ENCODE data around the gene ZCCHC7. TPM values are rescaled to one million over a fixed set of nuclear protein-coding genes. Genes with fewer than 3 reads are reported as not detected.
"Not testable (repeated sequence)": the region's sequence is repeated elsewhere in the genome, so short reads cannot be mapped to it uniquely, and the experiment has no call there.

ZCCHC7 gene
- total RNA-seq, 1 experiment from 2014 or later = 27.9 TPM

DNA sequence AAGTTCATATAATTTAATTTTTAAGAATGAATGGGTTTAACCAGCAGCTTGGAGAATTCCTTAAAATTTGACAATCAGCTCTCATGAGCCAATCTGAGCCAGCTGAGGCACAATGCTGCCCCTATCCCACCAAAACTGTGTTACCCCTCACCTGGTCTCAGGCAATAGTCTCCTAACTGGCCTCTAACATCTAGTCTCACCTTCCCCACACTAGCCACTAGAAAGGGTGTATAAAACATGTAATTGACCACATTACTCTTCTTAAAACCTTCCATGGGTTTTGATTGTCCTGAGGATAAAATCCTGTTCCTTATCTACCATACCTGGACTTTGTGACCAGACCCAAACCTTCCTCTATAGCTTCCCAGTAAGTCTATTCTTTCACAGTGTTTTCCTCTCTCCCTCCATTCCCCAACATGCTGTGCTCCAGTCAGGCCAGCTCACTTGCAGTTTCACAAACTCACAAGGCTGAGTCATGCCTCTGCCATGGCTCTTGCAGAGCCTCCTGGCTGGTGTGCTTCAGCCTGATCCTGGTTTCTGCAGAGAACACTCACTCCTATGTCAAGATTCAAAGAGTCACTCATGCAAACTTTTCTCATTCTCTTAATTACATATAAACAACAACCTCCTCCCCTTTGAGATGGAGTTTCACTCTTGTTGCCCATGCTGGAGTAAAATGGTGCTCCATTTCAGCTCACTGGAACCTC lies 16.0 kb upstream of the ZCCHC7 start:
- H3K36me3 ChIP-seq (ENCODE audit: insufficient read depth, low read length, poor library complexity, severe bottlenecking) = no peaks in the 10 kb centered on the region
- peak overlapping the region; percentile 13 for H3K27ac ChIP-seq (ENCODE audit: low read depth, low read length, poor library complexity, severe bottlenecking)
- no peak for DNase-seq (ENCODE audit: low spot score)
- ChIA-PET CTCF (no interaction called here), POLR2A (ENCODE audit: low non-redundant PET) (no interaction called here)
- no peak overlapping the region for H3K4me3 ChIP-seq (ENCODE audit: low read depth, low read length, poor library complexity, severe bottlenecking)
- TF ChIP-seq, protein P1, sequence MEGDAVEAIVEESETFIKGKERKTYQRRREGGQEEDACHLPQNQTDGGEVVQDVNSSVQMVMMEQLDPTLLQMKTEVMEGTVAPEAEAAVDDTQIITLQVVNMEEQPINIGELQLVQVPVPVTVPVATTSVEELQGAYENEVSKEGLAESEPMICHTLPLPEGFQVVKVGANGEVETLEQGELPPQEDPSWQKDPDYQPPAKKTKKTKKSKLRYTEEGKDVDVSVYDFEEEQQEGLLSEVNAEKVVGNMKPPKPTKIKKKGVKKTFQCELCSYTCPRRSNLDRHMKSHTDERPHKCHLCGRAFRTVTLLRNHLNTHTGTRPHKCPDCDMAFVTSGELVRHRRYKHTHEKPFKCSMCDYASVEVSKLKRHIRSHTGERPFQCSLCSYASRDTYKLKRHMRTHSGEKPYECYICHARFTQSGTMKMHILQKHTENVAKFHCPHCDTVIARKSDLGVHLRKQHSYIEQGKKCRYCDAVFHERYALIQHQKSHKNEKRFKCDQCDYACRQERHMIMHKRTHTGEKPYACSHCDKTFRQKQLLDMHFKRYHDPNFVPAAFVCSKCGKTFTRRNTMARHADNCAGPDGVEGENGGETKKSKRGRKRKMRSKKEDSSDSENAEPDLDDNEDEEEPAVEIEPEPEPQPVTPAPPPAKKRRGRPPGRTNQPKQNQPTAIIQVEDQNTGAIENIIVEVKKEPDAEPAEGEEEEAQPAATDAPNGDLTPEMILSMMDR (conservative IDR thresholded peaks at IDR 0.05; ENCODE audit: low read depth, low read length) = no peak
- TF ChIP-seq EZH2 (IDR thresholded peaks at IDR 0.05; ENCODE audit: borderline replicate concordance, low read depth, low read length, poor library complexity, severe bottlenecking) = no peak
- H3K9me3 ChIP-seq (ENCODE audit: low read depth, low read length, poor library complexity, severe bottlenecking) = no peaks in the 10 kb centered on the region
- BruUV-seq (replicated peaks) = no TSS peak
- H3K4me1 ChIP-seq (ENCODE audit: insufficient read depth, low read length, poor library complexity, severe bottlenecking) = peaks cover 13% of the 10 kb centered on the region
- intact Hi-C loops (cut with micrococcal nuclease; ENCODE audit: unreplicated experiment) = no loop called here
- H3K27me3 ChIP-seq (replicated peaks; ENCODE audit: insufficient read depth, low read depth, low read length, poor library complexity) = no peaks in the 10 kb centered on the region

DNA sequence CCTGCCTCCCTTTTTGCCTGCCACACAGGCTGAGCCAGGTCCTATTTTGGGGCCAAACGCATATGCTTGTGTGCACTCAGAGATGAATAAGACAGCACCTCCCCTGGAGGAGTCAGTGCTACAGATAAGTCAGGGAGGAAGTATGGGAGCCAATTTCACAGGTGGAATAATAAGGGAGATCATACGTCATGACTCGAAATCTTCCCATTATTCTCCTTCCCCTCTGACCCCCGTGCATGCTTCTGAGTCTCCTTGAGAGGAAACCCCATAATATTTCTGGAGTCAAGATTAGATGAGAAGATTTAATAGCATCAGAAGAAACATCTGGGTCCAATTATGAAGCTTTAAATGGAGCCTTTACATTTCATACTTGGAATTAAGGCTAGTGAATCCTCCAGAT lies 15.1 kb upstream of the ZCCHC7 start:
- Histone ChIP-seq H3K4me1 (ENCODE audit: insufficient read depth, low read length, poor library complexity, severe bottlenecking) (peaks cover 13% of the 10 kb centered on the region), H3K27ac (ENCODE audit: low read depth, low read length, poor library complexity, severe bottlenecking) (peak overlapping the region; percentile 48), H3K27me3 (replicated peaks; ENCODE audit: insufficient read depth, low read depth, low read length, poor library complexity) (no peaks in the 10 kb centered on the region), H3K4me3 (ENCODE audit: low read depth, low read length, poor library complexity, severe bottlenecking) (no peak overlapping the region), H3K9me3 (ENCODE audit: low read depth, low read length, poor library complexity, severe bottlenecking) (no peaks in the 10 kb centered on the region), H3K36me3 (ENCODE audit: insufficient read depth, low read length, poor library complexity, severe bottlenecking) (no peaks in the 10 kb centered on the region)
- CTCF ChIA-PET = no interaction called here
- intact Hi-C loops (cut with micrococcal nuclease; ENCODE audit: unreplicated experiment) = no loop called here
- DNase-seq (ENCODE audit: low spot score) = peak; percentile 52
- POLR2A ChIA-PET (ENCODE audit: low non-redundant PET) = no interaction called here
- TF ChIP-seq, protein P1 (conservative IDR thresholded peaks at IDR 0.05; ENCODE audit: low read depth, low read length) = no peak
- TF ChIP-seq EZH2 (IDR thresholded peaks at IDR 0.05; ENCODE audit: borderline replicate concordance, low read depth, low read length, poor library complexity, severe bottlenecking) = no peak
- no TSS peak for BruUV-seq (replicated peaks)

DNA sequence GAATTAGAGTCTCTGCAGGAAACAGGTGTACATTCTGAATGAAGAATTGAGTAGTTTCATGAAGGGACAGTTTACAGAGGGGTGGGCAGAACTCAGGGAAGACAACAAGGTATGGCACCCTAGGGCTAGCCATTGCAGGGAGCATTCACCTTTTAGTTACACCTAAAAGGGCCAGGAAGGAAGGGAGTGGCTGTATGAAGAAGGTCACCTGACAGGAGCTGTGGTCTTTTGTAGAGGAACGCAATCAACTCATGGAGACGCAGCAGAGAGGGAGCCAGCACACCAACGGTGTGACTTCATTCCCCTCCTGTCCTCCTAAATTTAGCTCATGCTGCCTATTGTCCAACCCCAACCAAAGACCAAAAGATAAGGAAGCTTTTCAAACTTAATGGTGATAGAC lies 12.7 kb upstream of the ZCCHC7 start:
- intact Hi-C loops (cut with micrococcal nuclease; ENCODE audit: unreplicated experiment) = no loop called here

DNA sequence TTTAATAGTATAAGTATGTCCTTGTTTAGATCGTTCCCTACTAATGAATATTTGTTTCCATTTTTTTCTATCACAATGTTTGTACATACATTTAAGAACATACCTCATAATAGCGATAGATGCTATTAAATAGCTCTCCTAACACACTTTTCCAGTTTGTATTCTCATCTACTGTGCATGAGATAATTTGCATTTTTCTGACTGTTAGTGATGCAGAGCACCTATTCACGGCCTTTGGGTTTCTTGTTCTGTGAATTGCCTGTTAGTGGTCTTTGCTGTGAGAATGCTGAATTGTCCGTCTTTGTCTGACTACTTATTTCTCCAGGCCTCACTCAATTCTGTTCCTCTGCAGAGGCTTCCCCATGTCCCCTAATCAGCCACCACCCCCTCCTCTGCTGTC lies 5.9 kb upstream of the ZCCHC7 start:
- H3K9me3 ChIP-seq (ENCODE audit: low read depth, low read length, poor library complexity, severe bottlenecking); H3K27ac ChIP-seq (ENCODE audit: low read depth, low read length, poor library complexity, severe bottlenecking); intact Hi-C loops (cut with micrococcal nuclease; ENCODE audit: unreplicated experiment); H3K36me3 ChIP-seq (ENCODE audit: insufficient read depth, low read length, poor library complexity, severe bottlenecking); BruUV-seq (replicated peaks); H3K4me1 ChIP-seq (ENCODE audit: insufficient read depth, low read length, poor library complexity, severe bottlenecking); H3K4me3 ChIP-seq (ENCODE audit: low read depth, low read length, poor library complexity, severe bottlenecking); POLR2A ChIA-PET (ENCODE audit: low non-redundant PET); CTCF ChIA-PET; DNase-seq (ENCODE audit: low spot score); H3K27me3 ChIP-seq (replicated peaks; ENCODE audit: insufficient read depth, low read depth, low read length, poor library complexity): not testable (repeated sequence)

More for the DNA sequence above, 12.7 kb upstream of the ZCCHC7 start:
- no TSS peak for BruUV-seq (replicated peaks)
- Histone ChIP-seq H3K27me3 (replicated peaks; ENCODE audit: insufficient read depth, low read depth, low read length, poor library complexity) (no peaks in the 10 kb centered on the region), H3K36me3 (ENCODE audit: insufficient read depth, low read length, poor library complexity, severe bottlenecking) (no peaks in the 10 kb centered on the region), H3K9me3 (ENCODE audit: low read depth, low read length, poor library complexity, severe bottlenecking) (no peaks in the 10 kb centered on the region), H3K4me3 (ENCODE audit: low read depth, low read length, poor library complexity, severe bottlenecking) (no peak overlapping the region), H3K27ac (ENCODE audit: low read depth, low read length, poor library complexity, severe bottlenecking) (no peak overlapping the region), H3K4me1 (ENCODE audit: insufficient read depth, low read length, poor library complexity, severe bottlenecking) (peaks cover 13% of the 10 kb centered on the region)
- TF ChIP-seq EZH2 (IDR thresholded peaks at IDR 0.05; ENCODE audit: borderline replicate concordance, low read depth, low read length, poor library complexity, severe bottlenecking) = no peak
- TF ChIP-seq, protein P1 (conservative IDR thresholded peaks at IDR 0.05; ENCODE audit: low read depth, low read length) = no peak
- ChIA-PET POLR2A (ENCODE audit: low non-redundant PET) (no interaction called here), CTCF (no interaction called here)
- no peak for DNase-seq (ENCODE audit: low spot score)

All from A673 (cell line).